ENCODE data around the gene TPCN2.

- TF ChIP-seq, protein P1, sequence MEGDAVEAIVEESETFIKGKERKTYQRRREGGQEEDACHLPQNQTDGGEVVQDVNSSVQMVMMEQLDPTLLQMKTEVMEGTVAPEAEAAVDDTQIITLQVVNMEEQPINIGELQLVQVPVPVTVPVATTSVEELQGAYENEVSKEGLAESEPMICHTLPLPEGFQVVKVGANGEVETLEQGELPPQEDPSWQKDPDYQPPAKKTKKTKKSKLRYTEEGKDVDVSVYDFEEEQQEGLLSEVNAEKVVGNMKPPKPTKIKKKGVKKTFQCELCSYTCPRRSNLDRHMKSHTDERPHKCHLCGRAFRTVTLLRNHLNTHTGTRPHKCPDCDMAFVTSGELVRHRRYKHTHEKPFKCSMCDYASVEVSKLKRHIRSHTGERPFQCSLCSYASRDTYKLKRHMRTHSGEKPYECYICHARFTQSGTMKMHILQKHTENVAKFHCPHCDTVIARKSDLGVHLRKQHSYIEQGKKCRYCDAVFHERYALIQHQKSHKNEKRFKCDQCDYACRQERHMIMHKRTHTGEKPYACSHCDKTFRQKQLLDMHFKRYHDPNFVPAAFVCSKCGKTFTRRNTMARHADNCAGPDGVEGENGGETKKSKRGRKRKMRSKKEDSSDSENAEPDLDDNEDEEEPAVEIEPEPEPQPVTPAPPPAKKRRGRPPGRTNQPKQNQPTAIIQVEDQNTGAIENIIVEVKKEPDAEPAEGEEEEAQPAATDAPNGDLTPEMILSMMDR (IDR thresholded peaks at IDR 0.05 in 2 of 3, conservative IDR thresholded peaks at IDR 0.05 in 1 of 3; ENCODE audit: borderline replicate concordance in 1 of 3, insufficient read depth in 1 of 3, low read depth in 2 of 3, low read length in 2 of 3) = no peak
- no peak for TF ChIP-seq EZH2phosphoT487 (IDR thresholded peaks at IDR 0.05; ENCODE audit: borderline replicate concordance)
- TF ChIP-seq JUND (IDR thresholded peaks at IDR 0.05) = no peak
- no peak for TF ChIP-seq MAX (IDR thresholded peaks at IDR 0.05)
- TF ChIP-seq SRF (IDR thresholded peaks at IDR 0.05; ENCODE audit: low read depth) = no peak
- TF ChIP-seq POLR2A (IDR thresholded peaks at IDR 0.05; ENCODE audit: borderline replicate concordance, extremely low read depth, insufficient read depth, insufficient read length) = no peak
- TF ChIP-seq POLR2AphosphoS5 (IDR thresholded peaks at IDR 0.05; ENCODE audit: low read depth, low read length) = no peak
- TF ChIP-seq SIN3A (IDR thresholded peaks at IDR 0.05; ENCODE audit: low read depth) = no peak
- no peak for TF ChIP-seq SP1 (IDR thresholded peaks at IDR 0.05; ENCODE audit: low read depth)
- no peak for TF ChIP-seq CEBPB (IDR thresholded peaks at IDR 0.05; ENCODE audit: low read depth)
- TF ChIP-seq TCF7L2 (IDR thresholded peaks at IDR 0.05; ENCODE audit: borderline replicate concordance, extremely low read depth, insufficient read depth, insufficient read length) = no peak
These were observed 36.4 kb upstream of the TPCN2 start for GRCh38 chr11:69012092-69013008.
